Loucy (cell line): ENCODE data around the gene RIMKLA.

ENCODE experiments used
- H2AFZ ChIP-seq: fragments of 200-600 bp; sonication (generic); 2 replicates; pipeline ENCODE4 v1.6.0; 2016; ENCODE audit warnings: antibody characterized with exemption, mild to moderate bottlenecking, low read length, moderate library complexity
- H3F3A ChIP-seq: fragments of 200-600 bp; 2 replicates; pipeline ENCODE4 v1.6.0; 2016; ENCODE audit warnings: antibody characterized with exemption, low read depth, mild to moderate bottlenecking
- H3K27me3 ChIP-seq: fragments of 200-600 bp; sonication (generic); 2 replicates; pipeline ENCODE4 v1.6.1; 2014; ENCODE audit warnings: low read length, mild to moderate bottlenecking; ENCODE audit not compliant: insufficient read depth, poor library complexity, severe bottlenecking
- H3K36me3 ChIP-seq: fragments of 200-600 bp; sonication (generic); 2 replicates; pipeline ENCODE4 v1.6.1; 2016; ENCODE audit warnings: low read length; ENCODE audit not compliant: insufficient read depth
- H3K4me1 ChIP-seq: fragments of 200-600 bp; sonication (generic); 2 replicates; pipeline ENCODE4 v1.5.1; 2014; ENCODE audit warnings: low read length, mild to moderate bottlenecking; ENCODE audit not compliant: insufficient read depth, poor library complexity, severe bottlenecking
- H3K4me2 ChIP-seq: fragments of 200-600 bp; sonication (generic); 2 replicates; pipeline ENCODE4 v1.6.0; 2014; ENCODE audit warnings: antibody characterized with exemption, low read length, low read depth, mild to moderate bottlenecking; ENCODE audit not compliant: poor library complexity, severe bottlenecking
- H3K4me3 ChIP-seq: fragments of 200-600 bp; sonication (generic); 2 replicates; pipeline ENCODE4 v1.5.1; 2014; ENCODE audit warnings: low read length, mild to moderate bottlenecking, mixed read lengths; ENCODE audit not compliant: poor library complexity, severe bottlenecking
- H3K79me2 ChIP-seq: fragments of 200-600 bp; sonication (generic); 2 replicates; pipeline ENCODE4 v1.6.1; 2014; ENCODE audit warnings: low read length; ENCODE audit not compliant: insufficient read depth
- H3K9ac ChIP-seq: fragments of 200-600 bp; sonication (generic); 2 replicates; pipeline ENCODE4 v1.6.0; 2014; ENCODE audit warnings: mild to moderate bottlenecking, low read depth, low read length, moderate library complexity; ENCODE audit not compliant: poor library complexity, severe bottlenecking
- H3K9me2 ChIP-seq: fragments of 200-600 bp; sonication (generic); replicated peaks from 2 replicates; pipeline ENCODE4 v1.6.1; 2016; ENCODE audit warnings: low read depth, low read length, mixed read lengths
- H3K9me3 ChIP-seq: fragments of 200-600 bp; sonication (generic); 2 replicates; pipeline ENCODE4 v1.6.1; 2014; ENCODE audit warnings: mild to moderate bottlenecking, antibody characterized with exemption, low read length, low read depth; ENCODE audit not compliant: insufficient read depth
- H4K20me1 ChIP-seq: fragments of 200-600 bp; sonication (generic); 2 replicates; pipeline ENCODE4 v1.6.0; 2014; ENCODE audit warnings: antibody characterized with exemption, low read length, mild to moderate bottlenecking; ENCODE audit not compliant: insufficient read depth, poor library complexity, severe bottlenecking
- CTCF ChIP-seq: fragments of 200-600 bp; sonication (generic); conservative IDR thresholded peaks from 2 replicates; pipeline ENCODE4 v1.5.1; 2014; ENCODE audit warnings: mild to moderate bottlenecking, antibody characterized with exemption, low read length
- EZH2phosphoT487 ChIP-seq: fragments of 200-600 bp; IDR thresholded peaks from 2 replicates; pipeline ENCODE4 v1.6.1; 2018; ENCODE audit warnings: antibody characterized with exemption, mild to moderate bottlenecking, moderate library complexity, borderline replicate concordance

Gene RIMKLA

DNA sequence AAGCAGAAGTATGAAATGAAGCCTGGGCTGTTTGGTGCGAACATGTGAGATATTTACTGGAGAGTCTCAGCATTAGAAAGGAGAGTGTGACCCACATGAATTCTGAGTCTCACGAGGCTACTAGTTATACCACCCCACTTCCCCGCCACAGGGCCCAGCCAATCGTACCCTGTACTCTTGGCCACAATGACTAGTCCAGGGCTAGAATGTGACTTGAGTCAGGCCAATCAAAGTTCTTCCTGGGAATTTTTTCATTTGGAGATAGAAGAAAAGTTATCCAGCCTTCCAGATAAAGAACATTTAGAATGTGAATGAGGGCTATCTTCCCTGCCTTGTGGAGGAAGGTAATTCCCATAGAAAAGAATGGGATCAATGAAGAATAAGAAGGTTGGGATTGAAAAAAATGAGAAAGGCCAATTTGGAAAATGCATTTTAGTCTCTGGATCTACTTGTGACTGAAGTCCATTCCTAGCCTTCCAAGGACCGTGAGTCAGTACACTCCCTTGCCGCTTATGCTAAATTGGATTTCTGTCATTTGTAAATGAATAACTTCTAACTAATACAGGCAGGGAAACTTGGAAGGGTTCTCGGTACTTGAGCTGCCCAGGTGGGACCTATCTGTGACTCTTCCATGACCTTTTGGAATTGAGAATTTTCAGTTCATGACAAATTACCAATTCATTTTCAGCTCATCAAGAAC is 12.3 kb upstream of the RIMKLA start:
- Histone ChIP-seq H3K4me1 (no peaks in the 10 kb centered on the region), H3K9me3 (no peaks in the 10 kb centered on the region), H3F3A (no peaks in the 10 kb centered on the region), H3K4me2 (no peak overlapping the region), H4K20me1 (no peaks in the 10 kb centered on the region), H3K27me3 (no peaks in the 10 kb centered on the region), H3K9me2 (no peaks in the 10 kb centered on the region), H2AFZ (no peak overlapping the region), H3K79me2 (no peaks in the 10 kb centered on the region), H3K36me3 (no peaks in the 10 kb centered on the region), H3K4me3 (no peak overlapping the region), H3K9ac (no peak overlapping the region)
- TF ChIP-seq CTCF (no peak), EZH2phosphoT487 (no peak)

DNA sequence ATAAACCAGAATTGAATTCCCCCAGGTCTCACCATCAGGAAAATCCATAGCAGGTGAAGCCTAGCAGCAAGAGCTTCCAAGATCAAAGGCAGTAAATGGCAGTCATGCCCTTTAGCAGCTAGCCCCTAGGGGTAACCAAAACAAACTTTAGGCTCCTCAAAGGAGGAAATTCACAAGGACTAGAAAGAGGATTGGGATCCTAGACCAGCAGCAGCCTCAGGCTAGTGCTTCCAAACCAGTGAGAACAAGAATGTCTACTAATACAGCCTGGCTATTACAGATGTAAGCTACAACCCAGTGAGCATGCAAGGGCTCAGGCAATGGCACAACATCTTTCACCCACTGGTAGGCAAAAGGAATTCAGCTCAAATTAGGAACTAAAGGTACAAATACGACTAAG is 11.1 kb upstream of the RIMKLA start:
- Histone ChIP-seq H3K9me2 (no peaks in the 10 kb centered on the region), H3K4me3 (no peak overlapping the region), H3K9ac (no peak overlapping the region), H4K20me1 (no peaks in the 10 kb centered on the region), H2AFZ (no peak overlapping the region), H3K4me2 (no peak overlapping the region), H3K4me1 (no peaks in the 10 kb centered on the region), H3K9me3 (no peaks in the 10 kb centered on the region), H3K27me3 (no peaks in the 10 kb centered on the region), H3K36me3 (no peaks in the 10 kb centered on the region), H3F3A (no peaks in the 10 kb centered on the region), H3K79me2 (no peaks in the 10 kb centered on the region)
- TF ChIP-seq CTCF = no peak
- no peak for TF ChIP-seq EZH2phosphoT487

DNA sequence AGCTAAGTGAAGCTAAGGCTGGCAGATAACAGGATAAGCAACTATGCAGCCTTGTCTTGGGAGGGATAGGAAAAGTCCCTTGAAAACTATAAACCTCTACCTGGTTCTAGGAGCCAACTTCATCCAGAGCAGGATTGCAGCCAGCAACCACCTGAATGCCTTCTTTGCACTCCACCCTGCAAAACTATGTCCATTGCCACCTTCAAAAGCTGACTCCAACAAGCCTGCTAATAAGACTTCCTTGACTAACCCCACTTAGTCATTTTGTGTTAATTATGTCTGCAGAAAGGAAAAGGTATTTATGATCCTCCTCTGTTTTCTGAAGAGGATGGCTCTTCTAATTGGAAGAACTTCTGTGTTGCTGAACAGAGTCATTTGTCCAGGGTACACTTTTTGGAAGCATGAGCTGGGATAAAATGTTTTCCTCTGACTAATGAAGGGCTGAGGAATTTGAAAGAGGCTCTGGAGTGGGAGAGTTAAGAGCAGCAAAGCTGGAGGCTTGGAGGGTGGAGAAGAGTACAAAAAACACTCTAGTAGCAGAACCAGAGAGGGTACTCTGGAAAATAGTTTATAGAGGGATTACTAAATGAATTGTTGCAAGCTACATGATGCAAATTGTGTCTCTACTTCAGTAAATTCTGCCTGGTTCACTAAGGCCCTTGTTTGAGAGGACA is 9.6 kb upstream of the RIMKLA start:
- no peak overlapping the region for H2AFZ ChIP-seq
- H3K4me3 ChIP-seq = no peak overlapping the region
- H3K4me1 ChIP-seq = no peaks in the 10 kb centered on the region
- no peak overlapping the region for H3K9ac ChIP-seq
- no peak overlapping the region for H3K4me2 ChIP-seq
- H3K79me2 ChIP-seq = no peaks in the 10 kb centered on the region
- TF ChIP-seq EZH2phosphoT487 = no peak
- no peak for TF ChIP-seq CTCF
- no peaks in the 10 kb centered on the region for H3K36me3 ChIP-seq
- H3K9me3 ChIP-seq = no peaks in the 10 kb centered on the region
- H4K20me1 ChIP-seq = no peaks in the 10 kb centered on the region
- no peaks in the 10 kb centered on the region for H3K27me3 ChIP-seq
- H3K9me2 ChIP-seq = no peaks in the 10 kb centered on the region
- no peaks in the 10 kb centered on the region for H3F3A ChIP-seq
